IPS-20b (cell line): ENCODE measurements around the gene EIF2D.
"Not testable (repeated sequence)": the region's sequence is repeated elsewhere in the genome, so short reads cannot be mapped to it uniquely, and the experiment has no call there.

Source experiments
- H3K27ac ChIP-seq: one replicate; pipeline ENCODE4 v1.5.1; 2013; ENCODE audit warnings: low read length
- H3K27me3 ChIP-seq: 2 replicates; pipeline ENCODE4 v1.6.1; 2013; ENCODE audit warnings: mild to moderate bottlenecking, low read length, inconsistent platforms; ENCODE audit not compliant: insufficient read depth
- H3K36me3 ChIP-seq: 2 replicates; pipeline ENCODE4 v1.6.1; 2013; ENCODE audit warnings: low read depth, mild to moderate bottlenecking, inconsistent platforms, low read length, moderate library complexity; ENCODE audit not compliant: insufficient read depth
- H3K4me1 ChIP-seq: 2 replicates; pipeline ENCODE4 v1.6.1; 2013; ENCODE audit warnings: mild to moderate bottlenecking, control low read depth, inconsistent platforms, low read length, moderate library complexity; ENCODE audit not compliant: insufficient read depth
- H3K4me3 ChIP-seq: 2 replicates; pipeline ENCODE4 v1.5.1; 2013; ENCODE audit warnings: mild to moderate bottlenecking, low read length, inconsistent platforms
- H3K9ac ChIP-seq: 2 replicates; pipeline ENCODE4 v1.6.1; 2013; ENCODE audit warnings: low read depth, mild to moderate bottlenecking, inconsistent platforms, low read length, moderate library complexity
- H3K9me3 ChIP-seq: 2 replicates; pipeline ENCODE4 v1.6.1; 2013; ENCODE audit warnings: mild to moderate bottlenecking, low read depth, low read length, inconsistent platforms; ENCODE audit not compliant: insufficient read depth

EIF2D gene

GRCh38 chr1:206583707-206584648, 28.3 kb downstream of the EIF2D start:
- Histone ChIP-seq H3K27me3 (no peaks in the 10 kb centered on the region), H3K9ac (no peak overlapping the region), H3K9me3 (no peaks in the 10 kb centered on the region), H3K4me1 (no peaks in the 10 kb centered on the region), H3K36me3 (peaks cover 4% of the 10 kb centered on the region; the same call in 1 of the 2 replicates), H3K27ac (no peak overlapping the region), H3K4me3 (no peak overlapping the region)

- Histone ChIP-seq H3K9ac (no peak overlapping the region), H3K4me3 (no peak overlapping the region), H3K4me1 (no peaks in the 10 kb centered on the region), H3K27me3 (no peaks in the 10 kb centered on the region), H3K27ac (no peak overlapping the region), H3K36me3 (no peaks in the 10 kb centered on the region), H3K9me3 (no peaks in the 10 kb centered on the region)
These were observed 29.1 kb downstream of the EIF2D start for GRCh38 chr1:206582971-206583706.

- H3K4me1 ChIP-seq: no peaks in the 10 kb centered on the region
- no peak overlapping the region for H3K27ac ChIP-seq
- no peaks in the 10 kb centered on the region for H3K36me3 ChIP-seq
- H3K4me3 ChIP-seq: no peak overlapping the region
- no peaks in the 10 kb centered on the region for H3K9me3 ChIP-seq
- no peaks in the 10 kb centered on the region for H3K27me3 ChIP-seq
- H3K9ac ChIP-seq: no peak overlapping the region
These were observed 29.7 kb downstream of the EIF2D start for GRCh38 chr1:206582537-206582936.

- no peak overlapping the region for H3K4me3 ChIP-seq
These were observed 30.7 kb downstream of the EIF2D start for GRCh38 chr1:206581571-206581981.

GRCh38 chr1:206581114-206581497, 31.2 kb downstream of the EIF2D start:
- H3K36me3 ChIP-seq, H3K4me1 ChIP-seq, H3K4me3 ChIP-seq, H3K27me3 ChIP-seq, H3K9me3 ChIP-seq, H3K27ac ChIP-seq, H3K9ac ChIP-seq: not testable (repeated sequence)

More at GRCh38 chr1:206581571-206581981, 30.7 kb downstream of the EIF2D start:
- no peak overlapping the region for H3K27ac ChIP-seq
- H3K36me3 ChIP-seq: no peaks in the 10 kb centered on the region
- no peaks in the 10 kb centered on the region for H3K27me3 ChIP-seq
- H3K4me1 ChIP-seq: no peaks in the 10 kb centered on the region
- no peak overlapping the region for H3K9ac ChIP-seq
- H3K9me3 ChIP-seq: no peaks in the 10 kb centered on the region

- no peak overlapping the region for H3K9ac ChIP-seq
- no peaks in the 10 kb centered on the region for H3K36me3 ChIP-seq
These were observed 31.7 kb downstream of the EIF2D start for GRCh38 chr1:206580438-206581113.

GRCh38 chr1:206579747-206580437, 32.4 kb downstream of the EIF2D start:
- H3K27me3 ChIP-seq: no peaks in the 10 kb centered on the region
- H3K4me3 ChIP-seq: no peak overlapping the region
- no peaks in the 10 kb centered on the region for H3K9me3 ChIP-seq
- H3K36me3 ChIP-seq: no peaks in the 10 kb centered on the region
- no peak overlapping the region for H3K9ac ChIP-seq
- no peak overlapping the region for H3K27ac ChIP-seq
- H3K4me1 ChIP-seq: no peaks in the 10 kb centered on the region

More at GRCh38 chr1:206580438-206581113, 31.7 kb downstream of the EIF2D start:
- Histone ChIP-seq H3K27ac (no peak overlapping the region), H3K4me1 (no peaks in the 10 kb centered on the region), H3K9me3 (no peaks in the 10 kb centered on the region), H3K27me3 (no peaks in the 10 kb centered on the region), H3K4me3 (no peak overlapping the region)

GRCh38 chr1:206578978-206579374, 33.3 kb downstream of the EIF2D start:
- no peak overlapping the region for H3K9ac ChIP-seq
- no peaks in the 10 kb centered on the region for H3K4me1 ChIP-seq
- H3K9me3 ChIP-seq: no peaks in the 10 kb centered on the region
- no peak overlapping the region for H3K4me3 ChIP-seq
- no peaks in the 10 kb centered on the region for H3K36me3 ChIP-seq
- H3K27ac ChIP-seq: no peak overlapping the region
- no peaks in the 10 kb centered on the region for H3K27me3 ChIP-seq

- no peak overlapping the region for H3K27ac ChIP-seq
- no peaks in the 10 kb centered on the region for H3K4me1 ChIP-seq
- H3K9ac ChIP-seq: no peak overlapping the region
These were observed 33.9 kb downstream of the EIF2D start for GRCh38 chr1:206578068-206578977.

GRCh38 chr1:206577626-206578025, 34.6 kb downstream of the EIF2D start:
- Histone ChIP-seq H3K36me3 (no peaks in the 10 kb centered on the region), H3K9me3 (no peaks in the 10 kb centered on the region), H3K4me1 (no peaks in the 10 kb centered on the region), H3K27ac (no peak overlapping the region), H3K27me3 (no peaks in the 10 kb centered on the region), H3K9ac (no peak overlapping the region), H3K4me3 (no peak overlapping the region)

More at GRCh38 chr1:206578068-206578977, 33.9 kb downstream of the EIF2D start:
- no peaks in the 10 kb centered on the region for H3K9me3 ChIP-seq
- H3K36me3 ChIP-seq: no peaks in the 10 kb centered on the region
- no peak overlapping the region for H3K4me3 ChIP-seq
- H3K27me3 ChIP-seq: no peaks in the 10 kb centered on the region
